ENCODE data around the gene SLC38A5. TPM values are rescaled to one million over a fixed set of nuclear protein-coding genes. Genes with fewer than 3 reads are reported as not detected.

SLC38A5 gene
- total RNA-seq, 1 donor from 2014 or later, result 26.5 TPM

DNA sequence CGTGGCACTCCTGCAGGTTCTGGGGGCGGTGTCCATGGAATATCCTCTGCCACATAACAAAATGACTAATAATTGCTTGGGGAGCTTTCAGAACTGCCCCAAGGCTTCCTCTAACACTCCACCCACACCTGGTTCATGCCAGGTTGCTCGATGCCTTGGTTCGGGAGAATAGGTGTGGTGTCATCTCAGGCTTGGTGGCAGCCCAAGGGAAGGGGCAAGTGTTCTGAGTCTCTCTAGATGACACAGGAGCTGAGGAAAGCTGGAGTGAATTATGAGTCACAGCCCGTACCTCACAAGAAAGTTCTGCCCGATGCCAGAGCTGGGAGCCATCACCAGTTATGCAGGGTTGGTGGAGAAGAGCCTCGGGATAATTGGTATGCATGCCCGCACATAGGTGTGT, 20.6 kb upstream of the SLC38A5 start:
- no peak for DNase-seq

DNA sequence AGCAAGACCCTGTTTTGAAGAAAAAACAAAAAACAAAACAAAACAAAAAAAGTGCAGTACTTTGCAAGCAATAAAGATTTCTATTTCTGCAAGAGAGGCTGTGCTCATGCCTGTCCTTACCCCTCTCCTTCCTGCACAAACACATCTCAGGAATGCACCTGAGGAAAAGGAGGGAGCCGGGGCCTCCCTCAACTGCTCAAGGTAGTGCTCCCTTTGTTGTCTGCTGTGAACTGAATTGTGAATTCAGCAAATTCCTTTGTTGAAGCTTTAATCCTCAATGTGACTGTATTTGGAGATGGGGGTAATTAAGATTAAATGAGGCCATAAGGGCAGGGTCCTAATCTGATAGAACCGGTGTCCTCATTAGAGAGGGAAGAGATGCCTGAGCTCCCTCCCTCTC, 19.8 kb upstream of the SLC38A5 start:
- no peak for DNase-seq

GRCh38 chrX:48489296-48489695, 19.2 kb upstream of the SLC38A5 start:
- no peak for DNase-seq

GRCh38 chrX:48488034-48488433, 18.0 kb upstream of the SLC38A5 start:
- no peak for DNase-seq

- DNase-seq, result no peak
Observed at GRCh38 chrX:48487362-48487798, 17.3 kb upstream of the SLC38A5 start.

DNA sequence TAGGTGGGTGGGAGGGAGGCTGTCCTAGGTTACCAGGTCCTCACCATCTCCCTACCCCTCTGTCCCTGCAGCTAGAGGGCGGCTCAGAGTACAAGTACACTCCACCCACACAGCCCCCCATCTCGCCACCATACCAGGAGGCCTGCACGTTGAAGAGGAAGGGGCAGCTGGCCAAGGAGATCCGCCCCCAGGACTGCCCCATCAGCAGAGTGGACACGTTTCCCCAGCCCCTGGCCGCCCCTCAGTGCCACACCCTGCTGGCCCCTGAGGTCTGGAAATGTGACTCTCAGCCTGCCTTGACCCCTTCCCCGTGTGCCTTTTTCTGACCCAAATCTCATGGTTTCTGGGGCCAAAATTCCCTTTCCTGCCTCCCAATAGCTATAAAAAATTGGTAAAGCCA, 12.5 kb upstream of the SLC38A5 start:
- no peak for DNase-seq

GRCh38 chrX:48480583-48480982, 10.5 kb upstream of the SLC38A5 start:
- DNase-seq, result no peak

GRCh38 chrX:48480142-48480541, 10.1 kb upstream of the SLC38A5 start:
- DNase-seq, result no peak

DNA sequence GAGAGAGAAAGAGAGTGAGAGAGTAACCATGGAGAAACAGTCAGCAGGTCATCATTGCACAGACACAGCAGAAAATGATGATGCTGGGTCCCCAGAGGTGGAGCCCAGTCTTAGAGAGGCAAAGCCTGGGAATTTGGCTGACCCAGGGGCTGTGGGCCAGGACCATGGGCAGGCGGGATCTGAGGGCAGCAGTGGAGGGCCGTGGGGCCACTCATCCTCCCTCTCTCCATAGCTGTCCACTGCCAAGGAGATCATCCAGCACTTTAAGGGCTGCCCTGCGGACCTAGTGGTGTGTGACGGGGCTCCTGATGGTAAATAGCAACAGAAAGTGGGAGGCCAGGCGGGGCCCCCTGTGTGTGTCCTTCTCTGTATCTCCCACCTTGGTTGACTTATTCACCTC, 8.7 kb upstream of the SLC38A5 start:
- no peak for DNase-seq

- no peak for DNase-seq
Observed at GRCh38 chrX:48477960-48478755, 8.1 kb upstream of the SLC38A5 start.

DNA sequence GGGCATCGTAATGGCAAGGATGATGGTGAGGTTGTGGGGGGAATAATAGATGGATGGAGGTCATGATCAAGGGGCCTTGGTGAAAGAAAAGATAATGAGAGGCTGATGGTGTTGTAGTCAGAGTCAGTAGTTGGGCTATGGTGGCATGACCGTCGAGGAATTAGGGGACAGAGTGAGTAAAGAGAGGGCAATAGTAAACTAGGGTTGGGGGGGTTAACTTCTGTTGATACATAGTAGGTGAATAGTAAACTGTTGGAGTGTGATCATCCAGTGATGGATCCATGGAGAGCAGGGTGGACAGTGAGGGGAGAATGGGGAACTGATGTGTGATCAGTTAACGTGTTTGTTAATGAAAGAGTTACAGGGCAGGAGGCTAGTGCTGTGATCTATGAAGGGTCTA, 6.9 kb upstream of the SLC38A5 start:
- no peak for DNase-seq

DNA sequence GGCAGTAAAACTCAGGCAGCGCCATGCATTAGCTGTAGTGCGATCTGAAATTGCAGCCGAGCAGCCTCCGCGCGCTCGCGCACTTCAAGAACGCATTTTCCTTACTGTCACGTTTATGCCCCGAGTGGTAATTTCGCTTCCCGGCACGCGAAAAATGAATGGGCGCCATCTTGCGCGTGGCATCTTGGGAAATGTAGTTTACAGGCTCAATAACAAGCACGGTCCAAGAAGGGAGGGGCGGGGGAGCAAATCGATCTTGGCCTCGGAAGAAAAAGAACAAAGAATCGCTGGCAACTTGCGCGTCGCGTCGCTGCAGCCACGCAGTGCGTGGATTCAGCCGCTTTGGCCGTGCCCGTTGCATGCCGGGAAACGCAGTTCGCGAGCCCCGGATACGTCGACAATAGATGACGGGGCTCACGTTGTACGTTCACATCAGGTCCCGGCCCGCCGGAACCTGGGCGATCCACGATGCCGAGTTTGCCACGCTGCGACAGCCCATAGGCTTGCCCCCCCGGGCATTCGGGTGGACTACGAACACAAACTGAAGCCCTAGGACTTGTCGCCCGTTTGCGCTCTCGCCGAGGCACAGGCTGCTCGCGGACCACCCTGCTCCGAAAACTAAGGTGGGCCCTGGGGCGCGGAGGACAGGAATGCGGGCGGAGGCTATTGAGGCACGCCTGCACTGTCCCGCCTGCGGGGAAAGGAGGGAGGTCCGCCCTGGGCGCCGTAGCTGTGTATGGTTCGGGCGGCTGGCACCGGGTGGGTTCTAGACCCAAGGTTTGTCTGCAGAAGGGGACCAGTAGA, 5.9 kb upstream of the SLC38A5 start, which contains the start of gene FTSJ1:
Gene FTSJ1 (plus strand): TSS at position 426 of the 804 bp plus-strand sequence. CDS start 1,849 bp downstream, outside the sequence.
- peak; percentile 89 for DNase-seq

GRCh38 chrX:48475296-48475695, 5.2 kb upstream of the SLC38A5 start:
- no peak for DNase-seq

- no peak for DNase-seq
Observed at GRCh38 chrX:48474581-48474980, 4.5 kb upstream of the SLC38A5 start.

DNA sequence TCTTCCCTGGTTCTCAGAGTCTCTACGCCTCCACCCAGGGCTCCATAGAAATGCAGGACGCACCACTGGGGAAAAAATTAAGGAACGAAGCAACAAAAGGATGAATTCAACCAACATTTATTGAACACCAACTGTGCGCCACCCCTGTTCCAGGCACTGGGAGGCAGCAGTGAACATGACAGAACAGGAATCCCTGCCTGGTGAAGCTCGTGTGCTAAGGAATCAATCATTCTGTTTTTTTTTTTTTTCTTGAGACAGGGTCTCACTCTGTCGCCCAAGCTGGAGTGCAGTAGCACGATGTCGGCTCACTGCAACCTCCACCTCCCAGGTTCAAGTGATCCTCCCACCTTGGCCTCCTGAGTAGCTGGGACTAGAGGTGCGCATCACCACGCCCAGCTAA, 4.1 kb upstream of the SLC38A5 start:
- DNase-seq, result no peak

- DNase-seq, result no peak
Observed at GRCh38 chrX:48473704-48473990, 3.6 kb upstream of the SLC38A5 start.

DNA sequence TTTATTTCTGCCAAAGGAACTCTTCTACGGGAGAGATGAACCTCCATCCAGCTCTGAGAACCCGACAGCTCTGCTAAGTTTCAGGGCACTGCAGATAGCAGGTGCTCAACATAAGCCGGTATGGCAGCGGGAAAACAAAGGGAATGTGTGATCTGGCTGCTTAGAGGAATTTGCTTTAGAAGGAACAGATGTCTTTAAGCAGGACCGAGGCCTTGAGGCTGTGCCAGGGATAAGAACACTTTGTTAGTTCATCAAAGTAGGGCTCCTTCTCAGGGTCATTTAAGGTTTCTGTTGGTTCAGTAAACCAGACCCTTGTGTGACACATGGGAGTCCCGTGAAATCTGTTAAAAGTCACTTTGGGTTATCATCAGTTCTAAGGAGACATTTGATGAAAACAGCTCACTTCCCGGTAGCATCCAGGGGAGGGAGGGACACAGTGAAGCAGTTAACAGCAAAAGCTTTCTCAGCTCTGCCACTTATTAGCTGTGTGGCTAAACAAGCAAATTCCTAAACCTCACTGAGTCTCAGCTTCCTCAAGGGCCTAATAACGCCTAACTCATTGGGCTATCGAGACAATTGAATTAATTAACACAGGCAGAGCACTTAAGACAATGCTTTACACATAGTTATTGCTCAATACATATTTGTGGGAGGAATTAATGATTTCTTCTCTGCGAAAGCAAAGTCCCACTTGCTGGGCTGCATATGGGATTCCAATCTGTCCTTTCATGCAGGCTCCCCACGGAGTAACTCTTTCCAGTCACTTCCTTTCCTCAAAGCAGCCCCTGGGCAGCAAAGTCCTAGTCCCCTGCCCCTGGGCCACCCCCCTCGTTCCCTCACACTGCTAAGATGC, 3.0 kb upstream of the SLC38A5 start:
- DNase-seq, result no peak

- DNase-seq, result no peak
Observed at GRCh38 chrX:48472225-48472624, 2.2 kb upstream of the SLC38A5 start.

- no peak for DNase-seq
Observed at GRCh38 chrX:48471504-48471903, 1.4 kb upstream of the SLC38A5 start.

- DNase-seq, result no peak
Observed at GRCh38 chrX:48470833-48471118, 716 bp upstream of the SLC38A5 start.

- no peak for DNase-seq
Observed at GRCh38 chrX:48468693-48469691, 1.1 kb downstream of the SLC38A5 start.

DNA sequence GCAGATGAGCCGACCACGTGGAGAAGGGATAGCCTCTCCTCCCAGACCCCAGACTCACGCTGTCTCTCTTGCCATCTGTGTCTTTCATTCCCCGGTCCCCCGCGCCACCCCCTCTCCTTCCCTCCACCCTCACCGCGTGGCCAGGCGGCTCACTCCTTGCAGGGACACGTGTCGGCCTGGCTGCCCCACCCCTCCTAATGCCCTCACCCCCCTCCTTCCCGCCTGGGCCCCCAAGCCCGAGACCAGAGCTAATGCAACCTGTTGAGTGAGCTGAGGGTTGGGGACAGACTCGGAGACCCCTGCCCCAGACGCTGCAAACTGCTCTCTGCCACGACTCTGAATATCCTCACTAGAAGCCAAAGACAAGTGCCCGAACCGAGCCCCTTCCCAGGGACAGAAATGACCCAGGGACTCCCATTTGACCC, 1.8 kb downstream of the SLC38A5 start:
- DNase-seq, result no peak

All from occipital lobe (tissue), 2 donors.